Measurements from ENCODE around the gene TNC.
A peak's percentile ranks its signal among the peaks of the same experiment; 100 is the strongest.
"Not testable (repeated sequence)": the region's sequence is repeated elsewhere in the genome, so short reads cannot be mapped to it uniquely, and the experiment has no call there.

Gene TNC

GRCh38 chr9:115137526-115137925 is 19.6 kb upstream of the TNC start:
- DNase-seq = no peak

GRCh38 chr9:115135821-115136778 is 18.1 kb upstream of the TNC start:
- DNase-seq = no peak
- intact Hi-C loops (cut with DNase I) = no loop called here

More at GRCh38 chr9:115137526-115137925, 19.6 kb upstream of the TNC start:
- intact Hi-C loops (cut with DNase I) = no loop called here

GRCh38 chr9:115134941-115135340 is 17.0 kb upstream of the TNC start:
- DNase-seq = no peak
- intact Hi-C loops (cut with DNase I) = no loop called here

GRCh38 chr9:115133649-115134048 is 15.7 kb upstream of the TNC start:
- intact Hi-C loops (cut with DNase I) = no loop called here
- no peak for DNase-seq

GRCh38 chr9:115132648-115133047 is 14.7 kb upstream of the TNC start:
- DNase-seq = no peak
- intact Hi-C loops (cut with DNase I) = no loop called here

- no peak for DNase-seq
- intact Hi-C loops (cut with DNase I) = no loop called here
Measured at GRCh38 chr9:115130176-115130575, 12.2 kb upstream of the TNC start.

- intact Hi-C loops (cut with DNase I); DNase-seq: not testable (repeated sequence)
Measured at GRCh38 chr9:115128726-115129125, 10.8 kb upstream of the TNC start.

- intact Hi-C loops (cut with DNase I) = no loop called here
- DNase-seq = no peak
Measured at GRCh38 chr9:115127191-115127817, 9.3 kb upstream of the TNC start.

GRCh38 chr9:115126404-115126803 is 8.4 kb upstream of the TNC start:
- intact Hi-C loops (cut with DNase I) = no loop called here
- no peak for DNase-seq

GRCh38 chr9:115122937-115123336 is 5.0 kb upstream of the TNC start:
- no peak for DNase-seq
- intact Hi-C loops (cut with DNase I) = no loop called here

GRCh38 chr9:115121181-115121580 is 3.2 kb upstream of the TNC start:
- intact Hi-C loops (cut with DNase I) = no loop called here
- DNase-seq = no peak

GRCh38 chr9:115118879-115119218 is 892 bp upstream of the TNC start:
- intact Hi-C loops (cut with DNase I) = no loop called here
- peak in 7 of 10 donors; percentile 19 to 85 (median 30) for DNase-seq

- intact Hi-C loops (cut with DNase I) = no loop called here
- DNase-seq = no peak
Measured at GRCh38 chr9:115116421-115117284, 1.3 kb downstream of the TNC start.

- intact Hi-C loops (cut with DNase I) = no loop called here
- DNase-seq = no peak
Measured at GRCh38 chr9:115115924-115116323, 2.0 kb downstream of the TNC start.

- intact Hi-C loops (cut with DNase I) = no loop called here
- no peak for DNase-seq
Measured at GRCh38 chr9:115115117-115115880, 2.7 kb downstream of the TNC start.

GRCh38 chr9:115114546-115114945 is 3.4 kb downstream of the TNC start:
- intact Hi-C loops (cut with DNase I) = no loop called here
- no peak for DNase-seq

GRCh38 chr9:115114084-115114483 is 3.9 kb downstream of the TNC start:
- DNase-seq = no peak
- intact Hi-C loops (cut with DNase I) = no loop called here

GRCh38 chr9:115111874-115112273 is 6.1 kb downstream of the TNC start:
- DNase-seq = no peak
- intact Hi-C loops (cut with DNase I) = no loop called here

- DNase-seq = no peak
- intact Hi-C loops (cut with DNase I) = loop anchor here (10.0 kb wide), 1 partner anchor 415 kb away; no protein-coding TSS in a partner anchor
Measured at GRCh38 chr9:115109486-115109885, 8.5 kb downstream of the TNC start.

- DNase-seq = no peak
- intact Hi-C loops (cut with DNase I) = loop anchor here (10.0 kb wide), 1 partner anchor 417 kb away; no protein-coding TSS in a partner anchor
Measured at GRCh38 chr9:115107701-115108100, 10.3 kb downstream of the TNC start.
